SHP77 treated with DMSO at 0.1 percent for 48 hours (cell line): ENCODE measurements around the gene MRAP2.
A peak's percentile ranks its signal among the peaks of the same experiment; 100 is the strongest.
"Not testable (repeated sequence)": the region's sequence is repeated elsewhere in the genome, so short reads cannot be mapped to it uniquely, and the experiment has no call there.

Source experiments
- DNase-seq: peaks from one replicate; lab custom pipeline; 2025; lab: John Stamatoyannopoulos, UW

The MRAP2 gene

GRCh38 chr6:84028350-84028749, 5.2 kb upstream of the MRAP2 start:
- no peak for DNase-seq

GRCh38 chr6:84032000-84032399, 1.6 kb upstream of the MRAP2 start:
- DNase-seq, result not testable (repeated sequence)

GRCh38 chr6:84035484-84035883, 1.9 kb downstream of the MRAP2 start:
- no peak for DNase-seq

- no peak for DNase-seq
Observed at GRCh38 chr6:84037425-84038089, 4.0 kb downstream of the MRAP2 start.

GRCh38 chr6:84042603-84043002, 9.0 kb downstream of the MRAP2 start:
- no peak for DNase-seq

- DNase-seq, result no peak
Observed at GRCh38 chr6:84043555-84043954, 10.0 kb downstream of the MRAP2 start.

- DNase-seq, result no peak
Observed at GRCh38 chr6:84046755-84047154, 13.2 kb downstream of the MRAP2 start.

GRCh38 chr6:84048588-84048987, 15.0 kb downstream of the MRAP2 start:
- DNase-seq, result no peak

GRCh38 chr6:84050408-84050807, 16.8 kb downstream of the MRAP2 start:
- no peak for DNase-seq

GRCh38 chr6:84052204-84052882, 18.8 kb downstream of the MRAP2 start:
- DNase-seq, result peak; percentile 88

- no peak for DNase-seq
Observed at GRCh38 chr6:84052883-84053241, 19.3 kb downstream of the MRAP2 start.

- no peak for DNase-seq
Observed at GRCh38 chr6:84055647-84056046, 22.1 kb downstream of the MRAP2 start.

- no peak for DNase-seq
Observed at GRCh38 chr6:84057908-84058307, 24.3 kb downstream of the MRAP2 start.

- no peak for DNase-seq
Observed at GRCh38 chr6:84059082-84059481, 25.5 kb downstream of the MRAP2 start.

GRCh38 chr6:84061174-84061573, 27.6 kb downstream of the MRAP2 start:
- DNase-seq, result no peak

- DNase-seq, result no peak
Observed at GRCh38 chr6:84061613-84062398, 28.2 kb downstream of the MRAP2 start.

GRCh38 chr6:84062519-84063154, 29.1 kb downstream of the MRAP2 start:
- DNase-seq, result no peak

- no peak for DNase-seq
Observed at GRCh38 chr6:84065693-84066290, 32.2 kb downstream of the MRAP2 start.

- DNase-seq, result no peak
Observed at GRCh38 chr6:84066536-84066935, 33.0 kb downstream of the MRAP2 start.

- DNase-seq, result not testable (repeated sequence)
Observed at GRCh38 chr6:84068873-84069272, 35.3 kb downstream of the MRAP2 start.

- no peak for DNase-seq
Observed at GRCh38 chr6:84072442-84072997, 38.9 kb downstream of the MRAP2 start.
